Right lobe of liver (tissue), 4 donors: ENCODE results near the gene PRKAG2.

ENCODE experiments used
- CTCF ChIP-seq, 4 donors: fragments of 200-600 bp in 3 of 4; fragments of 450-650 bp in 1 of 4; IDR thresholded peaks; one replicate each; pipeline versions ENCODE4 v1.5.1 to v1.8.0; 2016 to 2022; ENCODE audit warnings: antibody characterized with exemption in 4 of 4, mild to moderate bottlenecking in 2 of 4
- POLR2A ChIP-seq: fragments of 450-650 bp; IDR thresholded peaks from one replicate; pipeline ENCODE4 v1.6.1; 2017; ENCODE audit warnings: antibody characterized with exemption, mild to moderate bottlenecking
- donor health status: DM: no; HTN: no; CAD: no.
- donor health status: DM: no; HTN: no; CAD: no.
- donor health status: DM: no; HTN: yes; CAD: no.

GRCh38 chr7:151800391-151800790, 76.5 kb downstream of the PRKAG2 start:
- TF ChIP-seq CTCF (IDR thresholded peaks at IDR 0.05) (no peak), POLR2A (no peak)
